Measurements from ENCODE around the gene MACROD2.

DNA sequence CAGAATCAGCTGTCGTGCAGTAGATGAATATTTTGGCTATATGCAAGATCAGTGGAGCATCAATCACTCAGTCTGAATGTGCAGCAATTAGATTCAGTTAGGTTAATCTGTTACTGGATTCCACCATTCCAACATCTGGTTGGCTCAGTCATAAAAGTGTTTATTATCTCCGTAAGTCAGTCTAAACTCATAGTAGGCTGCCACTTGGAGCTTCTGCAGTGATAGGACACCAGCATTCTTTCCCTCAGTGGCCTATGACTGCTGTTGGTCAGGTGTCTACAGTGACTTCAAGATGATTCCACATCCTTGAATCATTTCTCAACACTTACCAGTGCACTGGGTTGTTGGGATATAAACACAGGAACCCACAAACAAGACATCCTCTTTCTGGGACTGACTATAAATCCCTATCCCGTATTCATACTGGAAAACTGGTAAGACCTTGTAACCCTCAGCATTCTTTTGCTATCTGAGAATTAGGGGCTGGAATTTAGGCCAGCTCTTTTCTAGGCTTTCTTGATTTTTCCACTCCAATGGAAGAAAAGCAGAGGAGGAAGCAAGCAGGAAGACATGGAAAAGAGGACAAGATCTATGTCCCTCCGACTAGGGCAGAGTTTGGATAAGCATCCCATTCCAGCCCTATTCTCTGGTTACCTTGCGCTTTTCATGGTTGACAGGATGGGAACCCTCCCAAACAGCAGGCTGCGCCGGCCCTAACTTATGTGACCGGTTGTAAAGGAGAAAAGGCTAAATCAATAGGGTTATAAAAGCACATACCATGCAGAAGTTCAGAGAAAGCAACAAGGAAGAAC, 1658.3 kb downstream of the MACROD2 start:
- TF ChIP-seq YY1 (IDR thresholded peaks at IDR 0.05; ENCODE audit: insufficient read depth, insufficient read length) (no peak), SUZ12 (IDR thresholded peaks at IDR 0.05; ENCODE audit: extremely low read depth, insufficient read depth, insufficient read length) (no peak), ZNF274 (IDR thresholded peaks at IDR 0.05; ENCODE audit: low read depth, low read length) (no peak)
